A673 (cell line): ENCODE data around the gene FAM222B. TPM values are rescaled to one million over a fixed set of nuclear protein-coding genes. Genes with fewer than 3 reads are reported as not detected.
A peak's percentile ranks its signal among the peaks of the same experiment; 100 is the strongest.

ENCODE experiments used
- BruUV-seq: library from RNA; stranded (reverse); fragments of 400-500 nt; replicated peaks from 2 replicates; lab custom pipeline; 2021; lab: Mats Ljungman, UMichigan
- CTCF ChIA-PET: fragments of 300-600 bp; sonication (Branson Sonifier 250); formaldehyde crosslinking; loops from one replicate; lab custom pipeline; 2022; ENCODE audit warnings: antibody characterized with exemption; lab: Charles Lee
- POLR2A ChIA-PET: fragments of 300-600 bp; sonication (Branson Sonifier 250); formaldehyde crosslinking; loops from one replicate; lab custom pipeline; 2022; ENCODE audit warnings: antibody characterized with exemption; ENCODE audit not compliant: low non-redundant PET; lab: Charles Lee
- DNase-seq: peaks from one replicate; pipeline ENCODE4 v3.0.0-alpha.2; 2015; ENCODE audit warnings: low spot score
- H3K27ac ChIP-seq: fragments of 200-600 bp; sonication (generic); 2 replicates; pipeline ENCODE4 v1.5.1; 2016; ENCODE audit warnings: mixed run types, low read depth, mild to moderate bottlenecking, mixed read lengths, antibody characterized with exemption, low read length; ENCODE audit not compliant: poor library complexity, severe bottlenecking
- H3K27me3 ChIP-seq: fragments of 200-600 bp; sonication (generic); replicated peaks from 2 replicates; pipeline ENCODE4 v1.6.1; 2017; ENCODE audit warnings: mixed run types, low read depth, mild to moderate bottlenecking, mixed read lengths, antibody characterized with exemption, low read length; ENCODE audit not compliant: insufficient read depth, poor library complexity
- H3K36me3 ChIP-seq: fragments of 200-600 bp; sonication (generic); 2 replicates; pipeline ENCODE4 v1.6.1; 2016; ENCODE audit warnings: mixed run types, mild to moderate bottlenecking, mixed read lengths, antibody characterized with exemption, low read length; ENCODE audit not compliant: insufficient read depth, poor library complexity, severe bottlenecking
- H3K4me1 ChIP-seq: fragments of 200-600 bp; sonication (generic); 2 replicates; pipeline ENCODE4 v1.6.1; 2017; ENCODE audit warnings: mixed run types, mild to moderate bottlenecking, mixed read lengths, antibody characterized with exemption, low read length; ENCODE audit not compliant: insufficient read depth, poor library complexity, severe bottlenecking
- H3K4me3 ChIP-seq: fragments of 200-600 bp; sonication (generic); 2 replicates; pipeline ENCODE4 v1.5.1; 2016; ENCODE audit warnings: low read depth, mixed run types, mild to moderate bottlenecking, mixed read lengths, low read length; ENCODE audit not compliant: poor library complexity, severe bottlenecking
- H3K9me3 ChIP-seq: fragments of 200-600 bp; sonication (generic); 2 replicates; pipeline ENCODE4 v1.6.1; 2016; ENCODE audit warnings: mixed run types, low read depth, mild to moderate bottlenecking, mixed read lengths, antibody characterized with exemption, low read length; ENCODE audit not compliant: poor library complexity, severe bottlenecking
- CTCF ChIP-seq: fragments of 300-800, 200-600 bp; sonication (generic); conservative IDR thresholded peaks from 2 replicates; pipeline ENCODE4 v1.5.1; 2017; ENCODE audit warnings: low read depth, mild to moderate bottlenecking, antibody characterized with exemption, low read length, moderate library complexity, mixed read lengths
- EZH2 ChIP-seq: fragments of 200-600 bp; sonication (generic); IDR thresholded peaks from 2 replicates; pipeline ENCODE4 v1.6.1; 2017; ENCODE audit warnings: borderline replicate concordance, low read depth, mild to moderate bottlenecking, mixed read lengths, antibody characterized with exemption, low read length; ENCODE audit not compliant: poor library complexity, severe bottlenecking
- intact Hi-C: fragments of 100-400 bp; cut with micrococcal nuclease; formaldehyde crosslinking; loops from one replicate; pipeline ENCODE4 v1.10.0; 2022; ENCODE audit not compliant: unreplicated experiment
- total RNA-seq: library from RNA; stranded (reverse); gene quantifications from 2 replicates; pipeline ENCODE4 v1.2.3, GENCODE V29; 2021

Gene FAM222B
- total RNA-seq, 1 experiment from 2014 or later = 27.3 TPM

GRCh38 chr17:28812091-28812747, 30.4 kb downstream of the FAM222B start:
- ChIA-PET CTCF (no interaction called here), POLR2A (no interaction called here)
- Histone ChIP-seq H3K9me3 (no peaks in the 10 kb centered on the region), H3K4me1 (peaks cover 40% of the 10 kb centered on the region), H3K4me3 (peak overlapping the region; percentile 81), H3K27ac (peak overlapping the region; percentile 81), H3K36me3 (no peaks in the 10 kb centered on the region), H3K27me3 (no peaks in the 10 kb centered on the region)
- no TSS peak for BruUV-seq
- TF ChIP-seq CTCF (no peak), EZH2 (no peak)
- intact Hi-C loops = loop anchor here (5.0 kb wide), 1 partner anchor 50 kb away; no protein-coding TSS in a partner anchor
- peak; percentile 99 for DNase-seq

GRCh38 chr17:28811651-28812090, 30.9 kb downstream of the FAM222B start:
- TF ChIP-seq CTCF = no peak
- TF ChIP-seq EZH2 = no peak
- ChIA-PET CTCF (interaction anchor here (1.0 kb wide), 1 partner anchor 48 kb away, joined by 3 read pairs; no protein-coding TSS in a partner anchor), POLR2A (no interaction called here)
- peaks cover 40% of the 10 kb centered on the region for H3K4me1 ChIP-seq
- H3K9me3 ChIP-seq = no peaks in the 10 kb centered on the region
- peak overlapping the region; percentile 81 for H3K27ac ChIP-seq
- peak; percentile 38 for DNase-seq
- H3K36me3 ChIP-seq = no peaks in the 10 kb centered on the region
- H3K4me3 ChIP-seq = peak overlapping the region; percentile 81
- no peaks in the 10 kb centered on the region for H3K27me3 ChIP-seq
- intact Hi-C loops = loop anchor here (5.0 kb wide), 1 partner anchor 49 kb away; no protein-coding TSS in a partner anchor
- TSS peak; percentile 44 for BruUV-seq

GRCh38 chr17:28810437-28810836, 32.2 kb downstream of the FAM222B start:
- POLR2A ChIA-PET = no interaction called here
- Histone ChIP-seq H3K9me3 (no peaks in the 10 kb centered on the region), H3K27ac (no peak overlapping the region), H3K27me3 (no peaks in the 10 kb centered on the region), H3K36me3 (peaks cover 12% of the 10 kb centered on the region), H3K4me1 (peaks cover 40% of the 10 kb centered on the region), H3K4me3 (no peak overlapping the region)
- BruUV-seq = no TSS peak
- TF ChIP-seq CTCF (no peak), EZH2 (no peak)
- intact Hi-C loops = loop anchor here (5.0 kb wide), 1 partner anchor 48 kb away; no protein-coding TSS in a partner anchor
- CTCF ChIA-PET = interaction anchor here (1.0 kb wide), 1 partner anchor 47 kb away, joined by 3 read pairs; no protein-coding TSS in a partner anchor
- DNase-seq = no peak
